ENCODE data around the gene SATL1.
"Not testable (repeated sequence)": the region's sequence is repeated elsewhere in the genome, so short reads cannot be mapped to it uniquely, and the experiment has no call there.

SATL1 gene

DNA sequence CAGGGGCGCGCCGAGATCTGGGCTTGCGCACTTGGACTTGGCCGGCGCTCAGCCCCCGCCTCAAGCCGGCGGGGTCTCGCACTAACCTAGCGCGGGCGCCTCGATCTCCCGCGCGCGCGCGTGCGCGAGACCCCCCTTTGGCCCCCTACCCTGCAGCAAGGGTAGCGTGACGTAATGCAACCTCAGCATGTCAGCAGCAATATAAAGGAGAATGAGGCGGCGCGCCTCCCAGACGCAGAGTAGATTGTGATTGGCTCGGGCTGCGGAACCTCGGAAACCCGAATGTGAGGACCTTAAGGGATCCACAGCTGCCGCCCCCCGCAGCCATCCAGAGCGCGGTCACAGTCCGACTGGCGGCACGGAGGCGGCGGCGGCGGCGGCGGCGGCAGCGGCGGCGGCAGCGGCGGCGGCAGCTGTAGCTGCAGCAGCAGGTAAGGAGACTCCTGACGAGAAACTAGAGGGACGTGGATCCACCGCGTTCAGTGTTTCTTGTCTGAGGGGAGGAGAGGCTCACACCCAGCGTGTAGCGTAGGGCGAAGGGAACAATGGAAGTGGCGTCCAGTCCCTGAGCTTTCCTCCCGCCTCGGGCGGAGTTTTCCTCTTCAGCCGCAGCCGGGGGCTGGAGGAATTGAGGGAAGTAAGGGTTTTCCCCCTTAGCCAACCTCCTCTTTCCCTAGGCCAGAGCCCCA lies at the start of gene SATL1, which contains the start of gene ZNF711:
Gene SATL1 (minus strand): TSS at position 19 of the 689 bp plus-strand sequence. CDS start 134,811 bp downstream, outside the sequence.
Gene ZNF711 (plus strand): TSS at position 231 of the 689 bp plus-strand sequence. CDS start 3,582 bp downstream, outside the sequence.
- no peak for DNase-seq

- no peak for DNase-seq
Observed at GRCh38 chrX:85288992-85289723, 45.6 kb upstream of the SATL1 start.

DNA sequence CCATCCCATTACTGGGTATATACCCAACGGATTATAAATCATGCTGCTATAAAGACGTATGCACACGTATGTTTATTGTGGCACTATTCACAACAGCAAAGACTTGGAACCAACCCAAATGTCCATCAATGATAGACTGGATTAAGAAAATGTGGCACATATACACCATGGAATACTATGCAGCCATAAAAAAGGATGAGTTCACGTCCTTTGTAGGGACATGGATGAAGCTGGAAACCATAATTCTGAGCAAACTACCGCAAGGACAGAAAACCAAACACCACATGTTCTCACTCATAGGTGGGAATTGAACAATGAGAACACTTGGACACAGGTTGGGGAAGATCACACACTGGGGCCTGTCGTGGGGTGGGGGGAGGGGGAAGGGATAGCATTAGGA lies 41.7 kb upstream of the SATL1 start:
- DNase-seq = not testable (repeated sequence)

GRCh38 chrX:85244450-85245211 lies 1.1 kb upstream of the SATL1 start:
- no peak for DNase-seq

- no peak for DNase-seq
Observed at GRCh38 chrX:85243155-85243554, 424 bp downstream of the SATL1 start.

- DNase-seq = no peak
Observed at GRCh38 chrX:85223359-85223758, 20.2 kb downstream of the SATL1 start.

DNA sequence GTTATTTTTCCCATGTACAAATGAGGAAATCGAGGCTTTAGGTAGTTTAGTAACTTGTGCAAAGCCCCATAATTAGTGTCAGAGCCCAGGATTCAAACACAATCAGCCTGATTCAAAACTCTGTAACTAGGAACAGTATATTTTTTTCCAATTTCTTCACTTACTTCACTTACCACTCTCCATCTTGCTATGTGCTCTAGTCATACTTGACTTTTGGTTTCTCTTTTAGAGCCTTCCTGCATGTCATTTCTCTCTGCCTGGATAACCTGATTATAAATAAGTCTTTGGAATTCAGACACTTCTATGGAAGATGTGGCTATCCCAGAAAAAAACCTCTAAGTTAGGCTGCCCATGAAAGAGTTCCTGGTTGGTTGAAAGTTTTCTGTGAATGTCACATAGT lies 22.2 kb downstream of the SATL1 start:
- DNase-seq = no peak

- no peak for DNase-seq
Observed at GRCh38 chrX:85215946-85216345, 27.6 kb downstream of the SATL1 start.

DNA sequence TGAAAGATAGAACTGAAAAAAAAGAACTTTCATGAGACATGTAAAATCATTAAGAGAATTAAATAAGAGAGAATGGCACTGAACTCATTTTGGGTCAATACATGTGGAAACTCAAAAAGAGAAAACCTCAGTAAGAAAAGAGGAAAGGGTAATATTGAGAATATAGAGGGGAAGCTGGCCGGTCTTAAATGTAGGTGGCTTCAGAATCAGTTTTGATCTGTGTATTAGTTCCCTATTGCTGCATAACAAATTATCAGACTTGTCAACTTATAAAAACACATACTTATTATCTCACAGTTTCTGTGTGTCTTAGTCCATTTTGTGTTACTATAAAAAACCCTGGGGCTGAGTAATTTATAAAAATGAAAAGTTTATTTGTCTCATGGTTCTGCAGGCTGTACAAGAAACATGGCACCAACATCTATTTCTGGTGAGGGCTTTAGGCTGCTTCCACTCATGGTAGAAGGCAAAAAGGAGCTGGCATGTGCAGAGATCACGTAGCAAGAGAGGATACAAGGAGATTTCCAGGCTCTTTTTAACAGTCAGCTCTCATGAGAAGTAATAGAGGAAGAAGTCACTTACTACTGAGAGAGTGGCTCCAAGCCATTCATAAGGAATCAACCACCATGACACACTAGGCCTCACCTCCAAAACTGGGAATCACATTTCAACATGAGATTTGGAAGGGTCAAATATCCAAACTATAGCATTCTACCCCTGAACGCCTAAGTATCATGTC lies 29.6 kb downstream of the SATL1 start:
- no peak for DNase-seq

GRCh38 chrX:85203461-85203970 lies 40.1 kb downstream of the SATL1 start:
- no peak for DNase-seq

GRCh38 chrX:85196319-85196718 lies 47.3 kb downstream of the SATL1 start:
- DNase-seq = no peak

- no peak for DNase-seq
Observed at GRCh38 chrX:85159644-85160043, 83.9 kb downstream of the SATL1 start.

DNA sequence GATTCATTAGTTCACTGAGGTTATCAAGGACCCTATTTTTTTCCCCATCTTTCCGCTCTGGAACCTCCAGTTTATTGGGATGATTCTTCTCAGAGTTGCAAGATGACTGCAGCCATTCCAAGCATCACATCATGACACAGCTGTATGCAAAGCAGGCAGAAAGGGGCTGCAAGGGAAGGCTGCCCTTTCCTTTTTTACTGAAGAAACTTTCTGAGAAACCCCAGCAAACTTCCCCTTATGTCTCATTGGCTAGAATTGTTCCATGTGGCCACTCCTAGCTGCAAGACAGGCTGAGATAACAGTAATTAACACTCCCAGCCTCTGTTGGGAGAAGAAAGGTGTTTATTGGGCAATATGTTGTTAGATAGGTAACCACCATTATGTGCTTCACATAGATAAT lies 102.6 kb downstream of the SATL1 start:
- no peak for DNase-seq

- DNase-seq = no peak
Observed at GRCh38 chrX:85139422-85139821, 104.2 kb downstream of the SATL1 start.

GRCh38 chrX:85136409-85136808 lies 107.2 kb downstream of the SATL1 start:
- DNase-seq = no peak

- no peak for DNase-seq
Observed at GRCh38 chrX:85115252-85115651, 128.3 kb downstream of the SATL1 start.

DNA sequence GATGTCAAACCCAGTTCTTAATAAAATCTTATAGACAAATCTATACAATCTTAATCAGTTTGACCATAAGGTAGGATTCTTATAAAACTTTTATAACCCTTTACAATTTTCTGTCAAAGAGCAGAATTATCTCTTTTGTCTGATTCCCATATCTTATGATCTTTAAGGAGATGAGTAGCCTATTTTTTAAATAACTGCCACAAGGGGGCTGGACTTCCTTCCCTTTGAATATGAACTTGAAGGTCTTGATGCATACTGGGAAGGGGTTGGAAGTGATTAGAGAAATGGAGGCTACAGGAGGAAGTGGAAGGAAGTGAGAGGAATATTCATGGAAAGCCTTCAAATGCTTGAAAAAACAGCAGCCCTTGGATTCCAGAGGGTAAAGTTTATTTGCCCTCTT lies 128.8 kb downstream of the SATL1 start:
- DNase-seq = no peak

- DNase-seq = no peak
Observed at GRCh38 chrX:85114171-85114570, 129.4 kb downstream of the SATL1 start.

- no peak for DNase-seq
Observed at GRCh38 chrX:85113746-85114145, 129.8 kb downstream of the SATL1 start.

GRCh38 chrX:85112293-85112692 lies 131.3 kb downstream of the SATL1 start:
- DNase-seq = no peak

DNA sequence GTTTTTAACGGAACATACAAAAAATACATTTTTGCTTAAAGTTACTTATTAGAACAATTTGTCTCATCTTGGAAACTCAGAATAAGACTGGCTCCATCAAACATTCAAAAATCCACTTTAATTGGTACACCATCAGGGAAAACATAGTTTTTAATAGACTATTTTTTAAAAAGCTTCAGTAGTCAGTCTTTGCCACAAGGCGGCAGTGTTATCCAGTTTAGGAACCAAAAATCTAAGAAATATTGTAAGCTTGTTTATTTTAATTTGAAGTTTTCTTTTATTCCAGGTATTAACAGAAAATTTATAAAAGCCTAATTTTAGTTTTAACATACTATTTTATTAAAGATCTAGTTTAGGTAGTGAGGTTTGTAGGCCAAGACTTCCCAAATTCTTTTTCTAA lies 132.2 kb downstream of the SATL1 start:
- DNase-seq = no peak

DNA sequence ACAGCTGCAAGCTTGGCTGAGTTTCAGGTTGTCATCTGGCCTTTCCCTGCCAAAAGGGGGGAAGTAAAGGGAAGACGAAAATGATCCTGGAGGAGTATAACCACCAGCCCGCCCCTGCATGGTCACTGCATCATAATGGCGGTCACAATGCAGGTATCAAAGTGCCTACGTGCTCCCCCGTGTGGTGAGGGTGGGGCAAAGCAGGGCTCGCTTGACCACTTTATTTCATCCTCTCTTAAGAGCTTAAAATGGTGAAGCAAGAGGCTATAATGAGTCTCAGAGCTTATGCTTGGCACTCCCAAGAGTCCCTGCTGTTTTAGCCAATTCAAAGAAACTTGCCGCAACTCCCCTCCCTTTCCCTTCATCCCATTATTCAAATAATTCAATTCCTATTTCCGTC lies 134.3 kb downstream of the SATL1 start:
- no peak for DNase-seq

DNA sequence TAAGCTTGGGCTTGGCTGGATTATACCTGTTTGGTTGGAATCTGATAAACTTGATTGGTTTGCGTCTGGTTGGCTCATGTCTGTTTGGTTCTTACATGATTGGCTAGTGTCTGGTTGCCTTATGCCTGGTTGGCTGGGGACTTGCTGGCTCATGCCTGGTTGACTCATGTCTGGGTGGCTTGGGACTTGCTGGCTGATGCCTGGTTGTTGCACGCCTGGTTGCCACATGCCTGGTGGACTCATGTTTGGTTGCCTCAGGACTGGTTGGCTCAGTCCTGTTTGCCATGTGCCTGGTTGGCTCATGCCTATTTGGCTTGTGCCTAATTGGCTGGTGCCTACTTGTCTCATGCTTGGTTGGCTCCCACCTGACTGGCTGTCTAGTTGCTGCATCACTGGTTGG lies 135.4 kb downstream of the SATL1 start:
- DNase-seq = no peak

All from activated CD4-positive, CD25-positive, alpha-beta regulatory T cell treated with anti-CD3 and anti-CD28 coated beads, Interleukin-2, amount 50 U/mL, for 72 hours (primary cell).